ENCODE data around the gene ABLIM2. TPM values are rescaled to one million over a fixed set of nuclear protein-coding genes. Genes with fewer than 3 reads are reported as not detected.

Gene ABLIM2
- total RNA-seq, 4 donors from 2014 or later: 177 to 281 (median 244) TPM

DNA sequence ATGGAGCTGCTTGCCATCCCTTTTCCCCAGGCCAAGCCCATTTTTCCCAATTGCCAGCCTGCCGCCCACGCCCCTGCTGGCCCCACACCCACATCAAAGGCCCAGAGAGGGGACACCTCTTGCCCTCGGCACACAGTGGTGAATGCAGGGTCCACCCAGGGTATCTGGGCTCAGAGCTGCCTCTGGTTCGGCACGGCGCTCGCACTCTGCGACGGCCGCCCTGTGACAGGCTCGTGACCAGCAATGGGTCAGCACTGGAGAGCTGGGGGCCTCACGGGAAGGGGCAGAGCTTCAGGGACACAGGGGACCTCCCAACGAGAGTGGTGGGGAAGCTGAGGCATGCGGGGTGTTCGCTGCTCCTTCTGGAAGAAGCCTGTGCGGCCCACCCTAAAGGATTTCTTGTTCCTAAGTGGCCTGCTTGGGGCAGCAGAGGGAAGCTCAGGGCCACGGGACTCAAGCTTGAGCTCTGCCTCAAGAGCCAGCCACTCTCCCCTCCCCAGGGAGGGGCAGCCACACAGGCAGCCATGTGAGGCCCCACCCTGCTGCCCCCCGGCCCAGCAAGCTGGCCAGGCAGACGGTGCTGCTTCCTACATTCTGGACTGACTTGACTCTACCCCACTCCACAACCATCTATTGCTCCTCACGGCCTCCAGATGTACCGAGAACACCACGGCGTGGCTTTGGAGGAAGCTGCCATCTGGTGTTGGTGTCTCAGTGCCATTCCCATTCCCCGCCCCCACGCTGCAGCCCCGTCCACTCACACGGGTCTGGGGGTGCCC is 73.7 kb downstream of the ABLIM2 start:
- Histone ChIP-seq H3K4me1 (peaks cover 4 to 5% of the 10 kb centered on the region in 2 donors), H3K36me3 (peaks cover 0 to 24% of the 10 kb centered on the region in 2 donors), H3K27ac (peak overlapping the region; percentile 10 to 74 (median 48)), H3K4me3 (no peak overlapping the region), H3K9me3 (no peaks in the 10 kb centered on the region), H3K27me3 (no peaks in the 10 kb centered on the region)
- ATAC-seq: no peak
- intact Hi-C loops (cut with DNase I; ENCODE audit: low total_unique reads): no loop called here
- in situ Hi-C loops (cut with MboI; ENCODE audit: low sequenced_read_pairs in 4 of 4): no loop called here
- no peak for DNase-seq
- no peak for TF ChIP-seq POLR2A (IDR thresholded peaks at IDR 0.05)
- TF ChIP-seq, protein P1, sequence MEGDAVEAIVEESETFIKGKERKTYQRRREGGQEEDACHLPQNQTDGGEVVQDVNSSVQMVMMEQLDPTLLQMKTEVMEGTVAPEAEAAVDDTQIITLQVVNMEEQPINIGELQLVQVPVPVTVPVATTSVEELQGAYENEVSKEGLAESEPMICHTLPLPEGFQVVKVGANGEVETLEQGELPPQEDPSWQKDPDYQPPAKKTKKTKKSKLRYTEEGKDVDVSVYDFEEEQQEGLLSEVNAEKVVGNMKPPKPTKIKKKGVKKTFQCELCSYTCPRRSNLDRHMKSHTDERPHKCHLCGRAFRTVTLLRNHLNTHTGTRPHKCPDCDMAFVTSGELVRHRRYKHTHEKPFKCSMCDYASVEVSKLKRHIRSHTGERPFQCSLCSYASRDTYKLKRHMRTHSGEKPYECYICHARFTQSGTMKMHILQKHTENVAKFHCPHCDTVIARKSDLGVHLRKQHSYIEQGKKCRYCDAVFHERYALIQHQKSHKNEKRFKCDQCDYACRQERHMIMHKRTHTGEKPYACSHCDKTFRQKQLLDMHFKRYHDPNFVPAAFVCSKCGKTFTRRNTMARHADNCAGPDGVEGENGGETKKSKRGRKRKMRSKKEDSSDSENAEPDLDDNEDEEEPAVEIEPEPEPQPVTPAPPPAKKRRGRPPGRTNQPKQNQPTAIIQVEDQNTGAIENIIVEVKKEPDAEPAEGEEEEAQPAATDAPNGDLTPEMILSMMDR (IDR thresholded peaks at IDR 0.05 in 4 of 5, conservative IDR thresholded peaks at IDR 0.05 in 1 of 5): no peak

DNA sequence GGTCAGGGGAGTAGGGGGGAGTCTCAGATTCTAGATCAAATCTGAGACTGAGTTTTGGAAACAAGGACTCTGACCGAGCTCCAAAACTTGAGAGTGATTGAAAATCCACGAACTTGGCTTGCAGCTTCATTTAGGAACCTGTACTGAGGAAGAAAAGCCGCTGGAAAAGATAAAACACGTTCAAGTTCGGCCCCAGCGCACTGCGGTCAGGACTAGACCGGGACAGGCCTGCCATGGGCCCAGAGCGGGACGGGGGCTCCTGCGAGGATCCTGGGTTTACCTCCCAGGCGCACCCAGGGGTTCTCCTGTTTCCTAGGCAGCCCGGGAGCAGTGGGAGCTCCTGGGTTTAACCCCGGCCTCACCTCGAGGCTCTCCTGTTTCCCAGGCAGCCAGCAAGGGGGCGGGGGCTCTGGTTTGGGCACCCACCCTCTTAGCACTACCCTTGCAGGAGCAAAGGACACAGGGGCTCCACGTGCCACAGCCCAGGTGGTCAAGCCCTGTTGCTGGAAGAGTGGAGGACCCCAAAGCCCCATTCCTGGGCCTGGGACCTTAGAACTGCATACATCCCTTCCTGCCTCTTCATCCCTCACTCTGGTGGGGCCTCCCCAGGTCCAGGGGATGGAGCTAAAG is 74.5 kb downstream of the ABLIM2 start:
- Histone ChIP-seq H3K36me3 (peaks cover 0 to 32% of the 10 kb centered on the region in 2 donors), H3K4me1 (peaks cover 4 to 5% of the 10 kb centered on the region in 2 donors)

DNA sequence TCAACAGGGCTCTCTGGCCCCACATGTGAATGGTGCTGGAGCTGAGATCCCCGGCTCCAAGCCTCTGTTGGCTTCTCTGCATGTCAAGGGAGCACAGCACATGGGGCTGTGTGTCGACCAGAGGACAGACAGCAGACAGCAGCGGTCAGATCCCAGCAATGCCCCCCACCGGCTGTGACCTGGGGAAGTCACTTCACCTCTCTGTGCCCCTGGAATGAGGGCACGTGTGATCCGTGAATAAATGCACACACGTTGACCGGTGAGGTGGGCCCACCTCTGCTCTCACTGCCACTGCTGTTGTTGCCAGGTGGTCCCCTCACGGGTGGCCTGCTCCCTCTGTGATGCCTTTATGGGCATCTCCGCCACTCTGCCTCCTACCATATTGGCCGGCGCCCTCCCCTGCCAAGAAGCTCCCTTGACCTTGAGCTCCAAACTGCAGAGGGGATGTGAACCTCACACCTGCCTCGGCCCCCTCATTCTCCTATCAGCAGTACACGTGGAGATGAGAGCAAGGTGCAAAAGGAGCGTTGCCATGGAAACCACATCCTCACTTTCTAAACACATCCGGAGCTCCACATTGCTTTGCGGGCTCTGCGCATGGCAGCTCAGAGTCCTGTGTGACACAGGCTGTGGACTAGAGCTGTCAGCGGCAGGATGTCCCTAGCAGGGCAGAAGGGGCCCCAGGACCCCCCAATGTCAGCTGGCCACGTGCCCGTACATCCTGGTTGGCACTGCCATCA is 75.4 kb downstream of the ABLIM2 start:
- no peak for DNase-seq
- peaks cover 4 to 5% of the 10 kb centered on the region in 2 donors for H3K4me1 ChIP-seq

More for the DNA sequence above, 74.5 kb downstream of the ABLIM2 start:
- TF ChIP-seq, protein P1 (IDR thresholded peaks at IDR 0.05 in 4 of 5, conservative IDR thresholded peaks at IDR 0.05 in 1 of 5): no peak
- no peak for TF ChIP-seq POLR2A (IDR thresholded peaks at IDR 0.05)
- Histone ChIP-seq H3K9me3 (no peaks in the 10 kb centered on the region), H3K4me3 (no peak overlapping the region), H3K27ac (peak overlapping the region; percentile 4 to 74 (median 39)), H3K27me3 (no peaks in the 10 kb centered on the region)
- ATAC-seq (no peak), DNase-seq (no peak)
- in situ Hi-C loops (cut with MboI; ENCODE audit: low sequenced_read_pairs in 4 of 4): no loop called here
- intact Hi-C loops (cut with DNase I; ENCODE audit: low total_unique reads): no loop called here

DNA sequence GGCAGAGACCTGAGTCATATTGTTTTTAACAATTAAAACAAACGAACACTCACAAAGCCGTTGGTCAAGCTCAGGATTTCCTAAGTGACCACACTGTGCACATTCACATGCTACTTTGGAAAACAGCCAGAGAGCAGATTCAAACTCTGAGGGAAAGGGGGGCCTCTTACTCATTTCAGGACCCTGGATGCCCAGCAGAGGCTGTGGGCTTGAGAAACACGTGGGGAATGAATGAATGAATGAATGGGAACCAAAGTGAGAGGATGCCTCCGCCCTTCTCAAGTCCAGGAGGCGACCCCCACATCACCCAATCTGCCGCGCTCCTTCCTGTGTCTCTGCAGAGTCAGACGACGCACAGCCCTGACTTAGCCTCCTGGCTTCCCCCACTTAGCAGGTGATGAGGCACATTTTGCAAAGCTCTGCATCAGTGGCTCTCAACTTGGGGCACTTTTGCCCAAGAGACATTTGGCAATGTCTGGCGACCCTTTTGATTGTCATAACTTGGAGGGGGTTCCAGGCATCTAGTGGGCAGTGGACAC is 76.0 kb downstream of the ABLIM2 start:
- peaks cover 4 to 5% of the 10 kb centered on the region in 2 donors for H3K4me1 ChIP-seq
- H3K27ac ChIP-seq: peak overlapping the region; percentile 35 to 74 (median 52)
- H3K27me3 ChIP-seq: no peaks in the 10 kb centered on the region
- TF ChIP-seq, protein P1 (IDR thresholded peaks at IDR 0.05 in 4 of 5, conservative IDR thresholded peaks at IDR 0.05 in 1 of 5): no peak
- no peak for TF ChIP-seq POLR2A (IDR thresholded peaks at IDR 0.05)
- peaks cover 0 to 46% of the 10 kb centered on the region in 2 donors for H3K36me3 ChIP-seq
- ATAC-seq: no peak
- DNase-seq: no peak
- no peak overlapping the region for H3K4me3 ChIP-seq
- H3K9me3 ChIP-seq: no peaks in the 10 kb centered on the region
- intact Hi-C loops (cut with DNase I; ENCODE audit: low total_unique reads): no loop called here
- in situ Hi-C loops (cut with MboI; ENCODE audit: low sequenced_read_pairs in 4 of 4): no loop called here

More for the DNA sequence above, 75.4 kb downstream of the ABLIM2 start:
- ATAC-seq: no peak
- in situ Hi-C loops (cut with MboI; ENCODE audit: low sequenced_read_pairs in 4 of 4) (no loop called here), intact Hi-C loops (cut with DNase I; ENCODE audit: low total_unique reads) (no loop called here)
- no peaks in the 10 kb centered on the region for H3K9me3 ChIP-seq
- H3K27ac ChIP-seq: peak overlapping the region; percentile 35 to 74 (median 52)
- peaks cover 0 to 41% of the 10 kb centered on the region in 2 donors for H3K36me3 ChIP-seq
- H3K4me3 ChIP-seq: no peak overlapping the region
- TF ChIP-seq, protein P1 (IDR thresholded peaks at IDR 0.05 in 4 of 5, conservative IDR thresholded peaks at IDR 0.05 in 1 of 5): no peak
- no peak for TF ChIP-seq POLR2A (IDR thresholded peaks at IDR 0.05)
- H3K27me3 ChIP-seq: no peaks in the 10 kb centered on the region

Data from gastrocnemius medialis (tissue), 4 donors.